Renal cortical epithelial cell (primary cell): ENCODE results near the gene APOLD1. TPM values are rescaled to one million over a fixed set of nuclear protein-coding genes. Genes with fewer than 3 reads are reported as not detected.
"Not testable (repeated sequence)": the region's sequence is repeated elsewhere in the genome, so short reads cannot be mapped to it uniquely, and the experiment has no call there.

ENCODE experiments used
- DNase-seq: peaks from one replicate; pipeline ENCODE4 v3.0.0-alpha.2; 2011; ENCODE audit warnings: low read depth
- total RNA-seq: library from RNA; depleted of rRNA; stranded (reverse); fragments of >200 nt; gene quantifications from 2 replicates; pipeline ENCODE4 v1.2.3, GENCODE V29; 2014

The APOLD1 gene
- total RNA-seq, 1 donor from 2014 or later: 1.5 TPM

DNA sequence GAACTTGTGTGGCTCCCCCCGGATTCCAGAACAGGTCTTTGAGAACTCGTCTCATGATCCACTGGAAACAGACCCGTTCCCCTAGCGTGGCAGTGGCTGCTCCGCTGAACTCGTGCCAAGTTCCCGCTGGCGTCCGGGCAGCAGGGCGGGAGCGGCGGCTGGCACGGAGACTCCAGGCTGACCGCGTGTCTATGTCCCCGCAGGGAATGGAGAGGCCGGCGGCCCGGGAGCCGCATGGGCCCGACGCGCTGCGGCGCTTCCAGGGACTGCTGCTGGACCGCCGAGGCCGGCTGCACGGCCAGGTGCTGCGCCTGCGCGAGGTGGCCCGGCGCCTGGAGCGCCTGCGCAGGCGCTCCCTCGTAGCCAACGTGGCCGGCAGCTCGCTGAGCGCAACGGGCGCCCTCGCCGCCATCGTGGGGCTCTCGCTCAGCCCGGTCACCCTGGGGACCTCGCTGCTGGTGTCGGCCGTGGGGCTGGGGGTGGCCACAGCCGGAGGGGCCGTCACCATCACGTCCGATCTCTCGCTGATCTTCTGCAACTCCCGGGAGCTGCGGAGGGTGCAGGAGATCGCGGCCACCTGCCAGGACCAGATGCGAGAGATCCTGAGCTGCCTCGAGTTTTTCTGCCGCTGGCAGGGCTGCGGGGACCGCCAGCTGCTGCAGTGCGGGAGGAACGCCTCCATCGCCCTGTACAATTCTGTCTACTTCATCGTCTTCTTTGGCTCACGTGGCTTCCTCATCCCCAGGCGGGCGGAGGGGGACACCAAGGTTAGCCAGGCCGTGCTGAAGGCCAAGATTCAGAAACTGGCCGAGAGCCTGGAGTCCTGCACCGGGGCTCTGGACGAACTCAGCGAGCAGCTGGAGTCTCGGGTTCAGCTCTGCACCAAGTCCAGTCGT is 1.5 kb downstream of the APOLD1 start:
- peak; percentile 61 for DNase-seq

DNA sequence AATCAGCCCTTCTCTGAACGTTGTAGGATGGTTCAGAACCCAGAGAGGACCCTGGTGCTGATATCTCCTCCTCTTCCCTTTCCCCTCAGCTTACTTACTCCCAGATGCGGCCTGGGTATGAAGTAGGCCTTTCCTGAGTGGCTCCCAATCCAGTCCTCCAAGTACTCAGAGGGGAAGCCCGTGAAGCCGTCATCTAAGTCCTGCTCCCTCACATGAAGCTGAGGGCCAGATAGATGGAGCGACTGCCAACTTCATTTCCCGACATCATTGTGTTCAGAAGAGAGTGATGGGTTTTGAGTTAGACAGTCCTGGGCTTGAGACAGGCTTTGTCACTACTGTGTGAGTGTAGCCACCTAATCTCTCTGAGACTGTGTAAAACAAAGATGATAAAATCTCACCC is 2.7 kb downstream of the APOLD1 start:
- no peak for DNase-seq

DNA sequence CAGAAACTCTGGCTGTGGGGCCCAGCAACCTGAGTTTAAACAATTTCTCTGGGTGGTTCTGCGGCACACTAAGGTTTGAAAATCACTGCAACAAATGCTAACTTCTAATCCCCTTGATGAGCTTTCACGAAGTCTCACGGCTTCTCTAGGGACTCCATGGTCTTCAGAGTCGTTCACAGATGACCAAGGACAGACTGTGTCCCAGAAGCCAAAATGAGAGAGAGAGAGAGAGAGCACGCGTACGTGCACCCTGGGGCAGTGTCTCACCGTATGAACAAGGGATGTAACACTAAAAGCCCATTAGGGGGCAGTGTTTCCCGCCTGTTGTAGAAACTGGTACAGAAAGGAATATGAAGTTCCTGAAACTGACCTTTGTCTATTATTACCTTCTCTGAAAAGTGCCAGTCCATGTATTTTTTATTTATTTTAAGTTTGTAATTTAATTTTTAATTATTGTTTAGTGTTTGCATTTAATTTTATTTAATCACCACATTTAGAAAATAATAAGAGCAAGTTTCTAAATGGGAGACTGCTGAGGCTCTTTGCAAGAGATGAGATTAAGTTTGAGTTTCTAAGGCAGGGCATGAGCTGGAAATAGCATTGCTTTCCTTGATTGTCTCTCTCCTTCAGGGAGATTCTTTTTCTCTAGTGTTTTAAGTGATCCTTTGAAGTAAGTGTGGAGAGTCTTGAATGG is 3.4 kb downstream of the APOLD1 start:
- peak; percentile 66 for DNase-seq

DNA sequence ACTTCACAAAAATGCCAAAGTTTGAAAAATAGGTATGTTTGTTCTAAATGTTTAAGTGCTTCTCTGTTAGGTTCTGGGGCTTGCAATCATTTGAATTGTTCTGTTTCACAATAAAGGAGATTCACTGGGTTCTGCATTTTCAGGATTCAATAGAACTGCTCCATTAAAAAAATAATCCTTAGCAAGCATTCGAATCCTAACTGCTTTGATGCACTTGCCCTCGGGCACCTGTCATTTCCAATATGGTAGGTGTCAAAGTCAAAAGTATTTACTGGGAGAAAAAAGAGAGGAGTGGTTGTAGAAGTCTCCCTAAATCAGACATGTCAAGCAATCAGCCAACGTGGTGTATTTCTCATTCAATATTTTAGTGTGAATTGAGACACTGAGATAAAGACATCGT is 5.5 kb downstream of the APOLD1 start:
- no peak for DNase-seq

DNA sequence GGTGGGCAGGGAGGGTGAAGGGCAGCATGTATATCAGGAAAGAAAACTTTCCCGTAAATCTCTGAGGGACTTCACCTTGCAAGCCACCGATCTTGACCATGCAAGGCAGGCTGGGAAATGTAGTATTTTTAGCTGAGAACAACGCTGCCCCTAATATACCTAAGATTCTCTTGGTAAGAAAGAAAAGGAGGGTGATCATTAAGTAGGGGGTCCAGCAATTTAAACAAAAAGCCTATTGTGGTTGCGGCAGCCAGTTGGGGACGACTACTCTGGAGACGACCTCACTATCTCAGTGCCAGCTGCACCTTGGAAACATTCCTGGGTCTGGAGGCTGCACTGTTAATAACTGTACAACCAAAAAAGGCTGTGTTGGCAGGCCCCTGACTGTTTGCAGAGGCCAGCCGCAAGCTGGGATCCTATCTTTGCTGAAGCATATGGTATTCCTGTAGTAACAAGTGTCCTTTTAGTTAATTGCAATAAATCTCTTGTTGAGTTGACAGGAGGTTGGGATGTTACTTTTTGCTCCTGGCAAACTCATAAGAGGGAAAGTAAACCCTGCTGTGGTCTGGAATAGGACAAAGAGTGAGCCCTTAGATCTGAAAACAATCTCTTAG is 6.4 kb downstream of the APOLD1 start:
- peak; percentile 13 for DNase-seq

DNA sequence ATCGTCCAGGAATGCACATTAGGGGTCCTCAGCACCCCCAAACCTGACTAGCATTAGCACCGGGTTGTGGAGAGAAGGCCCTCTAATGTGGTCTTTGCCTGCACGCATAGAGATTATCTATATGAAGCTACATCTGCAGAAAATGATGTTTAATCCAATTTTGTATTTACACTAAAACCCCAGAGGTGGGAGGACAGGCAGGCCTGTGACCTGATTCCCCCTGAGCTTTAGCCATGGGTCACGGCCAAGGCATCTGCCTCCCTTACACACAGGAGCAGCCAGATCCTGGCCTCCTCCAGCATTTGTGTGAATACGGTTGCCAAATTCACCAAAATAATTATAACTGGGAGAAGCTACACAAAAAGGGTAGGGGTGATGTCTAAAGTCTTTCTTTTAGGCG is 7.0 kb downstream of the APOLD1 start:
- no peak for DNase-seq

DNA sequence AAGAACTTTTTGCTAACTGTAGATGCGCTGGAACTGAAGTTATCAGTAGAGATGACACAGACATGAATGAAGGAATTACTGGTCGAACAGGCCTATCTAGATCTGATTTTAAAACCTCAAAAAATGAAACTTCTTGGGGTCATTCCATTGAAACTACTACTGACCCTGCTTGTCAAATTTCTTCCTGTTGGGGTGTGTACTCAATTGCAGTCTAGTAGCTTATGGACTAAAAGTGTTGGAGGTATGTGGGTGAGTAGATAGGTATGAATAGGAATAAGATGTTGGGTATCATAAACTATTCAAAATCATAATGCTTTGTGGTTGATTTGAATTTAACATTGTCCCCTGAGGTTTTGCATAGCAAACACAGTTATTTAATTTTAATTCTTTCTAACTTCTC is 9.2 kb downstream of the APOLD1 start:
- no peak for DNase-seq

DNA sequence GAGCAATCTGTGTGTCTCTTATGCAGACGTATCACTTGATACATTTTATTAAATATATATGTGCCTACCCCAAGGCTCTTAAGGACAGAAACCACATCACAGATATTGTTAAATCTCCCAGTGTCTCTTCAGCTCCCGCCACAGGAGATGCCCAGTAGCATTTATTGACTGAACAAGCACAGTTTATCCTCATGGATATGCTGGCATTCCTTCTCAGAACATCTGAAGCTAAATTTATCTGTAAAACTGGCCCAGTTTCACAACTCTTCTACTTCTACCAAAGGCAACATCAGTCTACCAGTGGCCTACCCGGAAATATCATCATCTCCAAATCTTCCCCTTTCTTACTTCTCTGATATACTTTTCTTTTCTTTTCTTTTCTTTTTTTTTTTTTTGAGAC is 10.7 kb downstream of the APOLD1 start:
- DNase-seq: no peak

DNA sequence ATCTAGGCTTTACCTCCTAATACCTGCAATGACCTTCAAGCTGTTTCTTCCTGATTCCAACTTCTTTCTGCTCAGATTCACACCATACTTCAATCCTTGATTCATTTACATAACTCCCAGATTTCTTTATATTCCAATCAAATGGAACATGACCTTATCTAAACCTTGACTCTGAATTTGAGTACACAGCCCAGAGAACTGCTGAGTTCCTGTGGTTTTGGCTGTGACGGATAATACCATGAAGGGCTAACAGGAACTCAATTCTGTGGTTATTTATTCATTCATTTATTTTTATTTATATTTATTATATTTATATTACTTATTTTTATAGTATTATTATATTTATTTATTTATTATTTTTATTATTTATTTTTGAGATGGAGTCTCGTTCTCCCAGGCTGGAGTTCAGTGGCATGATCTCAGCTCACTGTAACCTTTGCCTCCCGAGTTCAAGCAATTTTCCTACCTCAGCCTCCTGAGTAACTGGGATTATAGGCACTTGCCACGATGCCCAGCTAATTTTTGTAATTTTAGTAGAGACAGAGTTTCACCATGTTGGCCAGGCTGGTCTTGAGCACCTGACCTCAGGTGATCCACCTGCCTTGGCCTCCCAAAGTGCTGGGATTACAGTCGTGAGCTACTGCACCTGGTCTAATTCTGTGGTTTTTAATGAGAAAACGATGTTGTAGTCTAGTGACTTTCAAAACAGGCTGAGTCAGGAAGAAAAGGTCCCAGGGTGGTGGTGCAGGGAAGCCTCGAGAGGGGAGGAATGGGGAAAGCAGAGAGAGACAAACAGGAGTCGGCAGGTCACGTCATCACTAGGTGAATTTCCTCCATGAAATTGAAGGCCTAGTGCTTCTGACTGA is 11.7 kb downstream of the APOLD1 start:
- DNase-seq: no peak

DNA sequence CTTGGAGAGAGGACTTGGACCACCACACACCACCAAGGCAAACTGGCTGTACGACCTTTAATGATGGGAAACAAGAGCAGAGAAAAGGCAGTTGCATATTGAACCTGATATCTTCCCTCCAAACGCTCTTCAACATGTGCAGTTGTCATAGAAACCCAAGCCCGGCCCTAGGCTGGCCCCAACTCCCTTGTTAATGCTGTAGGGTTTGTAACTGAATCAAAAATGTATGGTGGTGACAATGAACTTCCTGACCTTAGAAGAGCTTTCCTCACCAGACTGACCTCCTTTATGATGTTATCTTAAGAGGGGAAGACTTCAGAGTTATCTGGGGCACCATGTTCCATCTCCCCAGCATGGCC is 12.3 kb downstream of the APOLD1 start:
- DNase-seq: no peak

DNA sequence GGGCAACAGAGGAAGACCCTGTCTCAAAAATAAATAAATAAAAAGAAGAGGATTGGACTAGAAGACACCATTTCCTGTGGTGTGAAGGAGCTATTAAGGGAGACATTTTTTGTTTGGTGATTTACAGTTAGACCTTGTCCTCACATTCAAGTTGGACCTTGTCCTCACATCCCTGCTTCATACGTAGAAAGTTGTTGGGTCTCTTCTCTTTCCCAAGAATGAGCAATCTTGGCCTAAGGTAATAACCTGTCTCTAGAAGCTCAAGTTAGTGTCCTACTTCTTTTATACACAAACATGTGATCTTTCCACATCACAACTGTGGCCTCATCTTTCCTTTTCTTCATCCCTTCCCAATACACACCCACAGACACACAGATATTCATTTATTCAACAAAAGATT is 13.0 kb downstream of the APOLD1 start:
- no peak for DNase-seq

DNA sequence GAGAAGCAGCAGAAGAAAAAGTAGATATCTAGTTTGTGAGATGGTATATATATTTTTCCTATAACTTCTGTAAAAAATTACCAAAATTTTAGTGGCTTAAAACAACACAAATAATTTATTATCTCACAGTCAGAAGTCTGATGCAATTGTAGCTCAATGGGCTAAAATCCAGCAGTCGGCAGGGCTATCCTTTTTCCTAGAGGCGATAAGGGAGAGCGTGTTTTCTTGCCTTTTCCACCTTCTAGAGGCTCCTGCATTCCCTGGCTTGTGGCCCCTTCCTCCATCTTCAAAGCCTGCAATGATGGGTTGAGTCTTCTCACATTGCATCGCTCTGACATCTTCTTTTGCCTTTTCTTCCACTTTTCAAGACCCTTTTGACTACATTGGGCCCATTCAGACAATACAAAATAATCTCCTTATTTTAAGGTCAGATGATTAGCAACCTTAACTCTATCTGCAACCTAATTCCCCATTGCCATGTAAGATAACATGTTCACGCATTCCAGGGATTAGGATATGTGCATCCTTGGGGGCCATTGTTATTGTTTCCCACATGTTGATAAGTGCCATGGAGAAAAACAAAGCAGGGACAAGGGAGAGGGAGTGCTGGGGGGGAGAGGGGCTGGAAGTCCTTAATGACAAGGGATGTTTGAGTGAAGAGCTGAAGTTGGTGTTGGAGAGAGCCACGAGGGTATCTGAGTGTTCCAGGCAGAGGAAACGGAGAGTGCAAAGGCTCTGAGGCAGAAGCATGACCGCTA is 13.9 kb downstream of the APOLD1 start:
- DNase-seq: no peak

DNA sequence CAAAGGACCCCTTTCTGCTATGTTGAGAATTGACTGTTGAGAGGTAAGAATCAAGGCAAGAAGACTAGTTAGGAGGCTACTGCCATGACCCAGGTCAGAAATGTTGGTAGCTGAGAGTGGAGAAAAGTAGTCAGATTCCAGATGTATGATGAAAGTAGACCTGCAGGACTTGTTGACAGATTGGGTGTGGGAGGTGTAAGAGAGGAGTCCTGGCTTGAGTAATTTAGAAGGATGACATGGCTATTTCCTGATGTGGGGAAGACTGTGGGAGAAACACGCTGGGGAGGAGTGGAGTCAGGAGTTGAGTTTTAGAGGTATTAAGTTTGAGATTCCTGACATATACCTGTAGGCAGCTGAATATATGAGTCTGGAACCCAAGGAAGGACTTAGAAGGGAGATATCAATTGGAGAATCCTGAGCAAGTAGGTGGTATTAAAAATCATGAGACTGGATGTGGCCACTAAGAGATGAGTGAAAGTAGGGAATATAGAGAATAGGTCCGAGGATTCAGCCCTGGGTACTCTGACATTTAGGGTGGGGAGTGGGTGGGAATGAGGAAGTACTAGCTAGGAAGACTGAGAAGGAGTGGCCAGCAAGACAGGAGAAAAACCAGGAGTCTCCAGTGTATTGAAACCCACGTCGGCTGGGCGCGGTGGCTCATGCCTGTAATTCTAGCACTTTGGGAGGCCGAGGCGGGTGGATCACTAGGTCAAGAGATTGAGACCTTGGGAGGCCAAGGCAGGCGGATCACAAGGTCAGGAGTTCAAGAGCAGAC is 15.1 kb downstream of the APOLD1 start:
- DNase-seq: peak; percentile 47

DNA sequence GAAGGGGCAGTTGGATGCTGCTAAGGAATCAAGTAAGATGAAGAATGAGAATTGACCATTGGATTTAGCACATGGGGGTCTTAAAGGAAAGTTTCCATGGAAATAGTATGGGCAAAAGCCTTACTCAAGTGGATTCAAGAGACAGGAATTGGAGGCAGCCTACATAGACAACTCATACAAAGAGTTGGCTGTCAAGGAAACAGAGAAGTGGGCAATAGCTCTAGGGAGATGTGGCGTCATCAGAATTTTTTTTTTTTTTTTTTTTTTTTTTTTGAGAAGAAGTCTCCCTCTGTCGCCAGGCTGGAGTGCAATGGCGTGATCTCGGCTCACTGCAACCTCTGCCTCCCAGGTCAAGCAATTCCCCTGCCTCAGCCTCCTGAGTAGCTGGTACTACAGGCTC is 16.2 kb downstream of the APOLD1 start:
- DNase-seq: not testable (repeated sequence)

DNA sequence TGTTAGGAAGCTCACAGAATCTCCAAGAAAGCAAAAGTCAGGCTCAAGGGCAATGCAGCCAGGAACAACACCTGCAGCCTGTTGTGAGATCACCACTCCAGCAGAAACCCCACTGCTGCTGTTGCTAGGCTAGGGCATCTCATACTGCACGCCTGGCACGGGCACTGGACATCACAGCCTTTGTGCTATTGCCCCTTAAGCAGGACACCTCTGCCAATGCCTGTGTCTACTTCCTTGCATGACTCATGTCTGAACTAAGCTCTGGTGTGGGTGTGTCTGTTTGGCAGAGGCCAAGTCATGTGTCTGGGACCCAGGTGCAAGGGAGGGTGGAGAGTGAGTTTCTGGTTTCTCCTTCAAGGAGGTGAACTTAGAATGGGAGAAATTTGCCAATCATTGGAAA is 17.7 kb downstream of the APOLD1 start:
- peak; percentile 98 for DNase-seq

DNA sequence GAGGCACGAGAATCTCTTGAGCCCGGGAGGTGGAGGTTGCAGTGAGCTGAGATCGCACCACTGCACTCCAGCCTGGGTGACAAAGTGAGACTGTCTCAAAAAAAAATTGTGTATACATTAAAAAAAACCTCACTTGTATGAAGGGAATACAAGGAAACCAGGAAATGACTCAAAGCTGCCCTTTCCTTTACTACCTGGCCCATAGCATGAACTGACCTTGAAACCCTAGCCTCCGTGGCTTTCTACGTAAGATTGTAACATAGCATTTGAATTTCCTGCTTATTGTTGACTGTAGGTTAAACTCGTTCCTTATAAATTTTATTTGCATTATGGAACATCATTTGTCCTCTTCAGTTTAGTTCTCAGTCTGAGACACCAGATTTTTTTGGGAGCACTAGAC is 18.6 kb downstream of the APOLD1 start:
- peak; percentile 57 for DNase-seq

DNA sequence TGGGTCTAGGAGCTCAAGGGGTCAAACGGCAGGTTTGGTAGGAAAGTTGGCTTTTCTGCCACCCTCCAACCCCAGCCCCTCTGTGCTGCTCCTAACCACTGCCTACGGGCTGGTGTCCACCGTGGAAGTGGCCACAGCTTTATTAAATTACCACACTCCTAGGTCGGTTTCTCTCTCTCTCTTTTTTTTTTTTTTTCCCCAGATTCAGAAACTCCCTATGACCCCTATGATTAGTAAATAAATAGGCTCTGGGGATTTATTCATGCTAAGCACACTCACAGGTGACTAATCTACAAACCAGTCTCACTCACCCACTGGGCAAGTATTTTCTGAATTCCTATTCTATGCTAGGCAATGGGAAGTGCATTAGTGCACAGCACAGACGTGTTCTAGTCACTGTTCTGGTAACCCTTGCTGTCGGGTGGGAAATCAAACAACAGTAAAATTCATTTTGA is 19.0 kb downstream of the APOLD1 start:
- DNase-seq: peak; percentile 99

DNA sequence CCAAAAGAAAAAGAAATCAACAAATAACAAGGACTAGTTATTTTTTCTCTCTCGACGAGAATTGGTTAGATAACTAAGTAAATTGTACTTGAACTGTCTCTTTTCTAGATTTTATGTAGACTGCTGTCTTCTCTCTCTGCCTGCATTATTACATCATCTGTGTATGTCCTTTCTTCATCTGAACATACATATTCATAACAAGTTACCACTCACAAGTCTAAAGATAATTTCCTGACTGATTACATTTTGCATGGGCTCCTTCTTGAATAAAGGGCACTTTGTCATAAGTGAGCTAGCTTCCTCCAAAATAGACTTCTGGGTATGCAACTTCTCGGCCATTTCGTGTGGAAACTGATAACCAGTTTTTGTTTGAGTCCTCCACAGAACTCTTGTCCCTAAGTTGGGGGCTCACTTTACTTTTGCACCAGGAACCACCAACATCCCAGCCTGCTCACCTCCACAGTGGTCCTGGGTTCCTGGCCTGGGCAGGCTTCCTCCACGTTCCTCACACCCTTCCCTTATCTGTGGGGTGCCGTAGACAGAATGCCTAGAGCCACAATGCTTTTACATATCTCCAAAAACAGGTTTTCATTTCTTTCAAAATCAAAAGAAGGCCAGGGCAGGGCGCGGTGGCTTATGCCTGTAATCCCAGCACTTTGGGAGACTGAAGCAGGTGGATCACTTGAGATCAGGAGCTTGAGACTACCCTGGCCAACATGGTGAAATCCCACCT is 21.5 kb downstream of the APOLD1 start:
- DNase-seq: no peak

DNA sequence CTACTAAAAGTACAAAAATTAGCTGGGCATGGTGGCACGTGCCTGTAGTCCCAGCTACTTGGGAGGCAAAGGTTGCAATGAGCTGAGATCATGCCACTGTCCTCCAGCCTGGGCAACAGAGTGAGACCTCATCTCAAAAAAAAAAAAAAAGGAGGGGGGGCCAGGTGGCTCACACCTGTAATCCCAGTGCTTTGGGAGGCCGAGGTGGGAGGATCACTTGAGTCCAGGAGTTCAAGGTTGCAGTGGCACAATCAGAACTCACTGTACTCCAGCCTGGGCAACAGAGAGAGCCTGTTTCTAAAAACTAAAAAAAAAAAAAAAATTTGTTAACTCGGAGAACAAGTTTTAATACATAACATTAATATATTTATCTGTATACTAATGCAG is 22.1 kb downstream of the APOLD1 start:
- not testable (repeated sequence) for DNase-seq
